Hindlimb muscle (tissue), 1 donor: ENCODE measurements around the gene PDGFB. TPM values are rescaled to one million over a fixed set of nuclear protein-coding genes. Genes with fewer than 3 reads are reported as not detected.

Experiments used
- DNase-seq: peaks from one replicate; pipeline ENCODE4 v3.0.0-alpha.2; 2013
- polyA plus RNA-seq: library from polyadenylated mRNA; unstranded; fragments of 120-200 nt; gene quantifications from one replicate; pipeline ENCODE4 v1.2.1, GENCODE V29; 2013; ENCODE audit not compliant: insufficient read length

PDGFB gene
- polyA plus RNA-seq, 1 donor: 26.6 TPM

DNA sequence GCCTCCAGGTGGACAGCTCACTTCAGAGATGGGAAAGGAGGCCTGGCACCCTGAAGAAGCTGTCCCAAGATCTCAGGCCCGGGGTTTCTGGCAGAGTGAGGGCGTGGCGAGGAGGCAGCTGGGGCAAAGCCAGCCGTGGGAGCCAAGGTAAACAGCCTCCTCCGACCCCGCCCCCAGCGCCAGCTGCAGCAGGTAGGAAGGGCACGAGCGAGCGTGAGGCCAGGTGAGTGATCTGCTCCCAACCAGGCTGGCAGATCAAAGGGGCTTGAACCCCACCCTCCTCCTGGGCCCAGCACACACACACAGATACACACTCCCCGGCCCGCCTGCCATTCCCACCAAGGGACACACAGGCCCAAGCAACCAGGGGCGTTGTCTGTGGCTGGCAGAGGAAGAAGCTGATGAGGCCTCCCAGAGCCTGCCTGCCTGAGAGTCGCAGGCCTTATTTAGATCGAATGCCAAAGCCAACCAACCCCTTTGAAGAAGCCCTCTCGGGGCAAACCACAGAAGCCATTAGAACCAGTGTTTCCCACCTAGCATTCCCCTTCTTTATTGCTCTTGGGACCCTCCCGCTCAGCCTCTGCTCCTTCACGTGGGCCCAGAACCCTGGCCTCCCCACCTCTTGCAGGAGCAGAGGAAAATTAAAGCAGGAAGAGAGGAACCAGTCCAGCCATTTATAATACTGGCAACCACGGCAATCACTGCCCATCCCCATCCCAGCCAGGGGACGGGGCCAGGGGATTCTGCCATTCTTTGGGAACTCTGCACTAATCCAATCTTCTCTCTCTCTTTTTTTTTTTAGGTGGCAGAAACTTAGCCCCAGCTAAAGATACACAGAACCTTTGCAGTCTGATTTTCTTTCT, 5.0 kb downstream of the PDGFB start:
- DNase-seq: no peak

DNA sequence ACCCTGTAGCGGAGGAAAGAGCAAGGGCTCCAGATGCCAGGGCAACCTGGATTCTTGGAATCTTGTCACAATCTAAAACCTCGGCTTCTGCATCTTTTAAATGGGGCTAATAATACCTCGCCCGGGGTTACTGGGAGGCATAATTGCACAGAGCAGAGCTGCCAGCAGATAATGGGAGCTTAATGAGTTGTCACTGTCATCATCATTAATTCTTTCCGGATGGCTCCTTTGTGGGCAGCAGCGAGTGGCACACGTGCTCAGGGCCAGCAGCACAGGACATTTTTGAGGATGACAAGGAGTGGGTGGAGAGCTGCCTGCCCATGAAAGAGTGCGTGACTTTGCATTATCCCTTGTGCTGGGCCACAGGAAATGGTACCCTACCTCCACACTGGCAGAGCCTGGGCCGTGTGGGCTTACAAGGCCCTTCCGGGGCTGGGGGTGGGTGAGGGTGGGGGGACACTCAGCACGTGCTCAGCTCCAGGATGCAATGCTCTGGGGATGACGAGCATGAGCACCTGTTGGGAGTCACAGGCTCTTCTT, 5.7 kb downstream of the PDGFB start:
- no peak for DNase-seq

DNA sequence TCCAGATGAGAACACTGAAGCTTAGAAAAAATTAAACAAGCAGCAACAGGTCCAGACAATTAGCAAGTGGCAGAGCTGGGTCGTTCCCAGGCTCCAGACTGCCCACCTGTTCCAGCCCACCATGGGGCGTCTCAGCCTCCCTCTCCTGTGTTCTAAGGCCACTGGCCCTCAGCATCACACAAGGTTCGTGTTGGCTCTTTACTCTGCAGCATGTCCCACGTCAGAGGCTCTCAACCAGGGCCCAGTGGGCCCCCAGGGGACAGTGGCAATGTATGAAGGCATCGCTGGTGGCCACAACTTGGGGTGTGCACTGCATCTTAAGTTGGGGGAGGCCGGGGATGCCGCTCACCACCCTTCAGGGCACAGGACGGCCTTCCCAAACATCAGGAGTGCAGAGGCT, 6.2 kb downstream of the PDGFB start:
- DNase-seq: no peak

GRCh38 chr22:39238101-39238466, 6.7 kb downstream of the PDGFB start:
- no peak for DNase-seq

GRCh38 chr22:39237318-39238100, 7.3 kb downstream of the PDGFB start:
- no peak for DNase-seq

- no peak for DNase-seq
Measured at GRCh38 chr22:39236321-39237317, 8.2 kb downstream of the PDGFB start.

- DNase-seq: no peak
Measured at GRCh38 chr22:39234867-39235687, 9.7 kb downstream of the PDGFB start.

- no peak for DNase-seq
Measured at GRCh38 chr22:39234472-39234787, 10.4 kb downstream of the PDGFB start.

GRCh38 chr22:39233710-39234471, 10.9 kb downstream of the PDGFB start:
- DNase-seq: no peak

- no peak for DNase-seq
Measured at GRCh38 chr22:39232806-39233709, 11.7 kb downstream of the PDGFB start.

- no peak for DNase-seq
Measured at GRCh38 chr22:39232246-39232645, 12.5 kb downstream of the PDGFB start.

- no peak for DNase-seq
Measured at GRCh38 chr22:39231197-39231950, 13.4 kb downstream of the PDGFB start.

DNA sequence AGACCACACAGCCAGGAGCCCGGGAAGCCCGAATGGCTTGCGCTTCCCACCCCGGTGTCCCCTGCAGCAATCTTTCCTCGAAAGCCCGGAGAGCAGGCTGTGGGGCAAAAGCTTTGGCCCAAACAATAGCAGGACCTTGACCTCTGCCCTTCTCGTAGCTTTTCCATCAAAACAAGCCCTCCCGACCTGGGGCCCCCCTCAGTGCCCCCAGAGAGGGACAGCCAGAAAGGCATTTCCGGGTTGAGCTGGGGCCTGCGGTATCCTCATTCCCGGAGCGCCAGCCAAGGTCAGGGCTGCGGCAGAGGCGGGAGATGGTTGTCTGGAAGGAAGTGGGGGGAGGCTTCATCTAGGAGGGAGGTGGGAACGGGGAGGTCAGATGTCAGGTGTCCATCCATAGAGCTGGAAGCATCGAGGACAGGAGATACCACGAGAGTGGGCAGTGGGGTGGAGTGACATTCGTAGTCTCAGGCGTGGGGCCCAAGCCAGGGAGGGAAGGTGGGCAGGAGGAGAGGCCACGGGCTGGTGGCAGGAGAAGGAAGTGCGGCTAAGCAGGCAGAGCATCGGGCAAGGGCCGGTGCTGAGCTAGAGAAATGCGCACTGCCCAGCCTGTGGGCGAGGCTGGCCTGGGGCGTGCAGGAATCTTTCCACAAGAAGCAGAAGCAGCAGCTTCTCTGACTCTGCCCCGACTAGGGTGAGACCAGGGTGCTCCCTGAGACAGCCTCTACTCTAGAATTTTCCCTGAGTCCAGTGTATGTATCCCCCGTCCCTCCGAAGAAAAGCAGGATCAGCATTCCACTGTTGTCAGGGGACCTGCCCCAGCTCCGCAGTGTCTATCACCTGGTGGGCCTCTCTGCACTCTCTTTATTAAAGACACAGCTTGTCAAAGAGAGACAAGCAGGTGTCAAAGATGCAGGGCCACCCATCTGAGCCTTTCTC, 14.3 kb downstream of the PDGFB start:
- no peak for DNase-seq

- DNase-seq: no peak
Measured at GRCh38 chr22:39229688-39230260, 15.0 kb downstream of the PDGFB start.

GRCh38 chr22:39229075-39229474, 15.7 kb downstream of the PDGFB start:
- no peak for DNase-seq

DNA sequence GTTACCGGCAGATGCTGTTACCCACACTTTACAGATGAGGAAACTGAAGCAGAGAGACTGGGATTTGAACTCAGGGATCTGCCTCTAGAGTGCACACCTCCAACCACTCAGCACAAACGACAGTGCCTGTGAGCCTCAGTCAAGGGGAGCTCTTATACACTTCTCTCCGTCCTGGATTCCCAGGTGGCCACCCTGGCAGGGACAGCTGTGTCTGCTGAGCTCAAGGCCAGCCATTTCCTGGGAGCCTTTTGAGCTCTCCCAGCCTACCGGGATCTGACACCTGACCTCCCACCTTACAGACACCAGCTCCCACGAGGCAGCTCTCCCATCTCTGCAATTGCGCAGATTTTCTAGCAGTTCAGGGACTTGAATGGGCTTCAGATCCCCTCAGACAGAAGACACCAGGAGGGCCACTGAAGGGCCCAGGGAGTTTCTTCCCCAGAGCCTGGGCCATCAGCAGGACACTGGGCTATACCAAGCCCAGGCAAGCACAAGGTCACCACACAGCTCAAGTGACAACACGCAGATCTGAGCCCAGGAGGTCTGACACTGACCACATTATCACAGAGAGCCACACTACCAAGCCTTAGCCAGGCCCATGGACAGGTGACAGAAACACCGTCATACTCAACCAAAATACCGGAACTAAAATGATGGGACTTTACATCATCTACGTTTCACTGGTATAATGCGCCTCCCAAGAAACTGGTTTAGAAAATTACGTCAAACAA, 17.1 kb downstream of the PDGFB start:
- no peak for DNase-seq

GRCh38 chr22:39226353-39226752, 18.4 kb downstream of the PDGFB start:
- DNase-seq: no peak
